Gastrocnemius medialis (tissue), 4 donors: Measurements from ENCODE around the gene SPAAR. TPM values are rescaled to one million over a fixed set of nuclear protein-coding genes. Genes with fewer than 3 reads are reported as not detected.

Experiments used
- ATAC-seq, 2 donors: fragments of 150-250 bp; one replicate each; pipeline ENCODE4 v1.9.1; 2016
- DNase-seq, 2 donors: peaks; one replicate each; pipeline ENCODE4 v3.0.0-alpha.2; 2019
- H3K27ac ChIP-seq, 4 donors: fragments of 200-600 bp; sonication (generic); 1 replicate in 1 of 4; 2 replicates in 3 of 4; pipeline ENCODE4 v1.5.1; 2016 to 2018; ENCODE audit warnings: mild to moderate bottlenecking in 2 of 4, moderate library complexity in 1 of 4
- H3K27me3 ChIP-seq, 3 donors: fragments of 200-600 bp; sonication (generic) in 2 of 3; 1 replicate in 1 of 3; 2 replicates in 2 of 3; pipeline versions ENCODE4 v1.5.1 to v1.6.0; 2016 to 2019; ENCODE audit warnings: mild to moderate bottlenecking in 1 of 3, moderate library complexity in 1 of 3
- H3K36me3 ChIP-seq, 2 donors: fragments of 200-600 bp; sonication (generic) in 1 of 2; one replicate each; pipeline ENCODE4 v1.5.1; 2017 to 2018
- H3K4me1 ChIP-seq, 2 donors: fragments of 200-600 bp; sonication (generic) in 1 of 2; one replicate each; pipeline ENCODE4 v1.5.1; 2016 to 2017; ENCODE audit warnings: mild to moderate bottlenecking in 2 of 2
- H3K4me3 ChIP-seq, 4 donors: fragments of 200-600 bp; sonication (generic) in 3 of 4; 1 replicate in 1 of 4; 2 replicates in 3 of 4; pipeline ENCODE4 v1.5.1; 2016 to 2019; ENCODE audit warnings: mild to moderate bottlenecking in 2 of 4
- H3K9me3 ChIP-seq, 3 donors: fragments of 200-600 bp; sonication (generic) in 2 of 3; 1 replicate in 1 of 3; 2 replicates in 2 of 3; pipeline ENCODE4 v1.5.1; 2016 to 2019
- POLR2A ChIP-seq, 2 donors: fragments of 450-650 bp; IDR thresholded peaks; one replicate each; pipeline ENCODE4 v1.6.1; 2017; ENCODE audit warnings: antibody characterized with exemption in 2 of 2, mild to moderate bottlenecking in 2 of 2, moderate library complexity in 2 of 2
- in situ Hi-C, 4 donors: fragments of 200-750 bp; cut with MboI; loops; one replicate each; pipeline versions ENCODE4 v1.15.0 to v1.8.0; 2017; ENCODE audit warnings: low sequenced_read_pairs in 4 of 4
- intact Hi-C: fragments of 100-400 bp; cut with DNase I; formaldehyde crosslinking; loops from one replicate; pipeline ENCODE4 v1.15.1; 2023; ENCODE audit warnings: low total_unique reads
- total RNA-seq, 4 donors: library from RNA; depleted of rRNA; stranded (reverse); fragments of >200 nt; gene quantifications; one replicate each; pipeline versions ENCODE4 v1.1.0 to v1.2.3, GENCODE V29; 2016
- TF ChIP-seq, protein P1 (sequence below), 5 experiments: fragments of 450-650 bp in 3 of 5; fragments of 200-600 bp in 2 of 5; sonication (generic) in 2 of 5; IDR thresholded peaks in 4 of 5; conservative IDR thresholded peaks in 1 of 5; 1 replicate in 4 of 5; 2 replicates in 1 of 5; pipeline ENCODE4 v1.5.1; 2016 to 2019; ENCODE audit warnings: antibody characterized with exemption in 5 of 5, mild to moderate bottlenecking in 3 of 5, moderate library complexity in 3 of 5

The SPAAR gene
- total RNA-seq, 4 donors from 2014 or later = 1.3 to 4.4 (median 2.5) TPM

DNA sequence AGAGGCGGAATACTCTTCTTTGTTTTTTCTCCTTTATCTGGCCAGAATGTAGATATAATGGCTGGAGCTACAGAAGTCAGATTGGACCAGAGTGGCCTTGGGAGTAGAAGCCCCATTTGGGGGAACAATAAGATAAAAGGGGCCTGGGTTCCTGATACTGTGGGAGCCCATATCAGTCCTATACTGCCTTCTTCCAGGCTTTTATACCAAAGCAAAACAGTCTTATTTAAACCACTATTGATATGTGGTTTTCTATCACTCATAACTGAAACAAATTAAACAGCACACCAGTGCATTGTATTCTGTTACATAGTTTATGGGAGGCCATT is 14.3 kb downstream of the SPAAR start:
- intact Hi-C loops (loop anchor here (10.0 kb wide), 1 partner anchor 621 kb away; no protein-coding TSS in a partner anchor), in situ Hi-C loops (no loop called here)
- H3K27me3 ChIP-seq = no peaks in the 10 kb centered on the region
- H3K36me3 ChIP-seq = no peaks in the 10 kb centered on the region
- H3K27ac ChIP-seq = peak overlapping the region; percentile 18 to 62 (median 62)
- no peak for TF ChIP-seq POLR2A (IDR thresholded peaks at IDR 0.05)
- TF ChIP-seq, protein P1, sequence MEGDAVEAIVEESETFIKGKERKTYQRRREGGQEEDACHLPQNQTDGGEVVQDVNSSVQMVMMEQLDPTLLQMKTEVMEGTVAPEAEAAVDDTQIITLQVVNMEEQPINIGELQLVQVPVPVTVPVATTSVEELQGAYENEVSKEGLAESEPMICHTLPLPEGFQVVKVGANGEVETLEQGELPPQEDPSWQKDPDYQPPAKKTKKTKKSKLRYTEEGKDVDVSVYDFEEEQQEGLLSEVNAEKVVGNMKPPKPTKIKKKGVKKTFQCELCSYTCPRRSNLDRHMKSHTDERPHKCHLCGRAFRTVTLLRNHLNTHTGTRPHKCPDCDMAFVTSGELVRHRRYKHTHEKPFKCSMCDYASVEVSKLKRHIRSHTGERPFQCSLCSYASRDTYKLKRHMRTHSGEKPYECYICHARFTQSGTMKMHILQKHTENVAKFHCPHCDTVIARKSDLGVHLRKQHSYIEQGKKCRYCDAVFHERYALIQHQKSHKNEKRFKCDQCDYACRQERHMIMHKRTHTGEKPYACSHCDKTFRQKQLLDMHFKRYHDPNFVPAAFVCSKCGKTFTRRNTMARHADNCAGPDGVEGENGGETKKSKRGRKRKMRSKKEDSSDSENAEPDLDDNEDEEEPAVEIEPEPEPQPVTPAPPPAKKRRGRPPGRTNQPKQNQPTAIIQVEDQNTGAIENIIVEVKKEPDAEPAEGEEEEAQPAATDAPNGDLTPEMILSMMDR (IDR thresholded peaks at IDR 0.05 in 4 of 5, conservative IDR thresholded peaks at IDR 0.05 in 1 of 5) = no peak
- DNase-seq = no peak
- H3K9me3 ChIP-seq = no peaks in the 10 kb centered on the region
- ATAC-seq = no peak
- H3K4me3 ChIP-seq = no peak overlapping the region
- H3K4me1 ChIP-seq = peaks cover 0 to 25% of the 10 kb centered on the region in 2 donors

DNA sequence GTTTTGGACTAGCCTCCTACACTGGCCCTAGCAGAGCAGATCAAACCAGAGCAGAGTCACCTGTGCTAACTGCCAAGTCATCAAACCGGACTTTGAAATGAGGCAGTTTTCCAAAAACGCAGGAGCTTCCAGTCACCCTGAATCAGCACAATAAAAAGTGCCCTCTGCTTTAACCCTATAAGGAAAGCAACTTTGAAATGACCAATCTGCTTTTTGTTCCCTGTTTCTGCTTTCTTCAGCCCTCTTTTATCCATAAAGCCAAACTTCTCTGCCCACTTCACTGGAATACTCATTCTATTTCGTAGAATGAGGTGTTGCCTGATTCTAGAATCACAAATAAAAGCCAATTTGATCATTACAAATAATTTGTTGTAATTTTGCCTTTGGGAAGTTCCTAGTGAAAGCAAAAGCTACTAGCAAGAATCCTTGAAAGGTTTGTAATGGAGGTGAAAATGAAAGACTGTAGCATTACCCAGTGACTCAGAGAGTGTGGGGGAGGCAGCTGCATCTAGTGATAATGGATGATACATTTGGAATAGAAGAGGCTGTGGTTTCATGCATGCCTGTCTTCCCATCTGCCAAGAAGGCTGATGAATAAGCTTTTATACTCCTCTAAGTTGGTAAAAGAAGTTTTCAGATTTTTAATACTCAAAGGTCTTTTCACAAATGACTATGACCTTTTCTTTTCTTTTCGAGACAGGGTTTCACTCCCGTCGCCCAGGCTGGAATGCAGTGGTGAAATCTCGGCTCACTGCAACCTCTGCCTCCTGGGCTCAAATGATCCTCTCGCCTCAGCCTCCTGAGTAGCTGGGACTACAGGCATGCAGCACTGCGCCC is 14.9 kb downstream of the SPAAR start:
- H3K36me3 ChIP-seq = no peaks in the 10 kb centered on the region
- ATAC-seq (peak; percentile 42 to 62), DNase-seq (no peak)
- H3K9me3 ChIP-seq = no peaks in the 10 kb centered on the region
- H3K4me3 ChIP-seq = no peak overlapping the region
- TF ChIP-seq, protein P1 (IDR thresholded peaks at IDR 0.05 in 4 of 5, conservative IDR thresholded peaks at IDR 0.05 in 1 of 5) = no peak
- TF ChIP-seq POLR2A (IDR thresholded peaks at IDR 0.05) = no peak
- intact Hi-C loops (loop anchor here (10.0 kb wide), 1 partner anchor 621 kb away; no protein-coding TSS in a partner anchor), in situ Hi-C loops (no loop called here)
- H3K27ac ChIP-seq = peak overlapping the region; percentile 18 to 62 (median 62)
- H3K27me3 ChIP-seq = no peaks in the 10 kb centered on the region
- H3K4me1 ChIP-seq = peaks cover 0 to 24% of the 10 kb centered on the region in 2 donors

DNA sequence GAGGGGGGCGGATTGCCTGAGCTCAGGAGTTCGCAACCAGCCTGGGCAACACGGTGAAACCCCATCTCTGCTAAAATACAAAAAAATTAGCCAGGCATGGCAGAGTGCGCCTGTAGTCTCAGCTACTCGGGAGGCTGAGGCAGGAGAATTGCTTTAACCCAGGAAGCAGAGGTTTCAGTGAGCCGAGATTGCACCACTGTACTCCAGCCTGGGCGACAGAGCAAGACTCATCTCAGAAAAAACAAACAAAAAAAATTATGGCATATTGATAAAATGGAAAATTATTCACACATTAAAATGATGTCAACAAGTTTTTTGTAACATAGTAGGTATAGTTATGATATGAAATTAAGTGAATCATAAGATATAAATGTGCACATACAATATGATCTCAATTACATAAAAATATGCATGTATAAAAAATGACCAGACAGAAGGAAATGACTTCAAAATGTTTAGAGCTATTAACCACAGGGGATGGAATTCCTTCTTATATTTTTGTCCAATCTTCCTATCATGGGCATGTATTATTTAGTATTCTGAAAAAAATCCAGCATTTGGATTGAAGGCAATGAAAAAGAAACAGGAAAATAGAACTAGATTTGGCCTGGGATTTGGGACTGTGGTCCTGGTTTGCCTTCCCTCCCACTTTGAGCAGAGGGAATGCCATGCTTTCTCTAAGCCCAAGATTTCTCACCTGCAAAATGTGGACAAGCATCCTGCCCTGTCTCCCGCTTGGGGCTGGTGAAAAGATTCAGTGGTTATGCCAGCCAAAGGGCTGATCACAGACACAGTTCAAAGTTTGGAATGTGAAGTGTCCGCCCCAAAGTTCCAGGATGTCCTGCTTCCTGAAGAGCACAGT is 19.5 kb downstream of the SPAAR start:
- DNase-seq = no peak
- in situ Hi-C loops (no loop called here), intact Hi-C loops (loop anchor here (10.0 kb wide), 1 partner anchor 616 kb away; no protein-coding TSS in a partner anchor)
- Histone ChIP-seq H3K27ac (peak overlapping the region in 3 of 4 donors; percentile 39 to 51 (median 46)), H3K27me3 (no peaks in the 10 kb centered on the region), H3K36me3 (no peaks in the 10 kb centered on the region), H3K4me1 (peaks cover 0 to 6% of the 10 kb centered on the region in 2 donors), H3K4me3 (peak overlapping the region in 3 of 4 donors; percentile 1 to 17 (median 13)), H3K9me3 (no peaks in the 10 kb centered on the region)
- no peak for ATAC-seq
- TF ChIP-seq POLR2A (IDR thresholded peaks at IDR 0.05) = no peak
- TF ChIP-seq, protein P1 (IDR thresholded peaks at IDR 0.05 in 4 of 5, conservative IDR thresholded peaks at IDR 0.05 in 1 of 5) = no peak

DNA sequence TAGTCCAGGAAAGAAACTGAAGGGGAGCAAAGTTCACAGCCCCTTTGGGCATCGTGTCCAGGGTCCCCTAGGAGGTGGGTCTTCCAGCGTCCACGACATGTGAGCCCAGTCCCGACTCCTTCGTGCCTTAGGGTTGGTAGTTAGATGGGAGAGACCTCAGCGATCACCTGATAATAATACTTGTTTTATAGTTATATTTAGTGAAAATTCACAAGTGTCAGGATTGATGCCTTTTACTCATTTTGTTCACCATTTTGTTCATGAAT is 20.1 kb downstream of the SPAAR start:
- Histone ChIP-seq H3K27me3 (no peaks in the 10 kb centered on the region), H3K9me3 (no peaks in the 10 kb centered on the region), H3K27ac (peak overlapping the region in 3 of 4 donors; percentile 39 to 51 (median 46)), H3K4me3 (no peak overlapping the region), H3K4me1 (peaks cover 0 to under 1% of the 10 kb centered on the region in 2 donors), H3K36me3 (no peaks in the 10 kb centered on the region)
- ATAC-seq = no peak
- no peak for TF ChIP-seq POLR2A (IDR thresholded peaks at IDR 0.05)
- TF ChIP-seq, protein P1 (IDR thresholded peaks at IDR 0.05 in 4 of 5, conservative IDR thresholded peaks at IDR 0.05 in 1 of 5) = no peak
- DNase-seq = no peak
- in situ Hi-C loops (no loop called here), intact Hi-C loops (loop anchor here (10.0 kb wide), 1 partner anchor 615 kb away; no protein-coding TSS in a partner anchor)
